Effector CD8-positive, alpha-beta T cell (primary cell): ENCODE data around the gene ADAMTS2.

Source experiments
- DNase-seq: peaks from one replicate; lab custom pipeline; 2025; lab: John Stamatoyannopoulos, UW

ADAMTS2 gene

DNA sequence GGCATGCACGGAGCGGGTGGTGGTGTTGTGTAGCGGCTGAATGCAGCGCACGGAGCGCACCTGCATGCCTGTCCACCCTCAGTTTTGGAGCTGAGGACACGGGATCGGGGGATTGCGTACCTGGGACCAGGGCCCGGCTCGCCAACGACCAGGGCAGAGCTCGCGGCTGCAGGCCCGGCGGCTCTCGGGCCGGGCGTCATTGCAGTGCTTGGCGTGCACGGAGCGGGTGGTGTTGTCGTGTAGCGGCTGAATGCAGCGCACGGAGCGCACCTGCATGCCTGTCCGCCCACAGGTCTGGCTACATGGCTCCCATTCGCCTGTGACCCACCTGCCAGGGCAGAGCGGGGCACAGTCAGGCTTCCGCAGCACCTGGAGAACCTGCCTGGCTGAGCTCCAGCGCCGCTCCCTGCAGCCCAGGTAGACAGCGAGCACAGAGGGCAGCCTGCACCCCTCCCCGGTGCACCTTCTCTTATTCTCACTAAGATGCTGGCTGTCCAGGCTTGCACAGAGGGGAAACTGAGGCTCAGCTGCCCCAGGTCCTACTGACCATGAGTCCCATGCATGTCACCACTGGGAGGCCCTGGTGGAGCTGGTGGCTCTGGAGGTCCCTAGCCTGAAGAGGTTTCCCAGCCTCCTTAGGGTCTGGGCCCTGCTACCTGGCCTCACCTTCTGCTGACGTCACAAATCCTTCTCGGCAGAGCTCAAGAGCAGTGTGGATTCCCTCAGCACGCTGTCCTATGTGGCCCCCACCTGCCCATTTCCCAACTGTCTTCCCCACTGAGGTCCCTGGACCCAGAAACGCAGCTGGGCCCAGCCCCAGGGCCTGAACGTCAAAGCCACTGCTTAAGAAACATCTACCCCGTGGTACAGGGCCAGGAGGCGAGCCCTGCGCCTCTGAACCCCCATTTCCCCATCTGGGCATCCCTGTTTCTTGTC, 220.1 kb downstream of the ADAMTS2 start:
- no peak for DNase-seq

DNA sequence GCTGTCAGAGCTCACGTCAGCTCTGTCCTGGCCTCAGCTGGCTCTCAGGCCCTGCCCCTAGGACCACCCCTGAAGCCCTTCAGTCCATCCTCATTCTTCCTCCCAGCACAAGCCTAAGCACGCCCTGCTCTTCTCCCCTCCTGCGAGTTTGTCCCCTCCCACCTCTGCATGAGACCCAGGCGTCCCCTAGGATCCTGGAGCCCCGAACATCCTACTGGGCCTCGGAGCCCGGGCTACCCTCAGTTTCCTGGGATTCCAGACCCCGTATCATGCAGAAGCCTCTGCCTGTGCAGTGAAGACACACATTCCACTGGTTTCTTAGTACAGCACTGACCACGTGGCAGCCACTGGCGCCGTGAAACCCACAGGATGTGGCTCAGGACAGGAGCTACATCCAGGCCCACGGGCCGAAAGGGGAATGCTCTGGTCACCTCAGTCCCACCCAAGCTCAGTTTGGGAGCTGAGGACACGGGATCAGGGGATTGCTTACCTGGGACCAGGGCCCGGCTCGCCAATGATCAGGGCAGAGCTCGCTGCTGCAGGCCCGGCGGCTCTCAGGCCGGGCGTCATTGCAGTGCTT, 220.9 kb downstream of the ADAMTS2 start:
- DNase-seq: no peak

GRCh38 chr5:179123491-179124272, 221.6 kb downstream of the ADAMTS2 start:
- DNase-seq: no peak

DNA sequence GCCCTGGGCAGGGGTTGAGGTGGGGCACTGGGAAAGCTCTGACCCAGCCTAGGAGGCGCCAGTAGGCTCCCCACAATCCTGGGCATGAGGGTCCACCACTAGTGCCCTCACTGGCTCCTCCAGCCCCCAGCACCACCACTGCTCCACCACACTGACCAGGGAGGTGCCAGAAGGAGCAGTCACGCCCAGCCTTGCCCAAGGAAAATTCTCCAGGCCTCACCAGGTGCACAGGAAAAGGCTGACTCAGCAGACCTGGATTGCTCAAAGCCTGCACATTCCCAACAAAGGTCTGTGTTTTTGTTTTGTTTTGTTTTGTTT, 222.2 kb downstream of the ADAMTS2 start:
- no peak for DNase-seq

DNA sequence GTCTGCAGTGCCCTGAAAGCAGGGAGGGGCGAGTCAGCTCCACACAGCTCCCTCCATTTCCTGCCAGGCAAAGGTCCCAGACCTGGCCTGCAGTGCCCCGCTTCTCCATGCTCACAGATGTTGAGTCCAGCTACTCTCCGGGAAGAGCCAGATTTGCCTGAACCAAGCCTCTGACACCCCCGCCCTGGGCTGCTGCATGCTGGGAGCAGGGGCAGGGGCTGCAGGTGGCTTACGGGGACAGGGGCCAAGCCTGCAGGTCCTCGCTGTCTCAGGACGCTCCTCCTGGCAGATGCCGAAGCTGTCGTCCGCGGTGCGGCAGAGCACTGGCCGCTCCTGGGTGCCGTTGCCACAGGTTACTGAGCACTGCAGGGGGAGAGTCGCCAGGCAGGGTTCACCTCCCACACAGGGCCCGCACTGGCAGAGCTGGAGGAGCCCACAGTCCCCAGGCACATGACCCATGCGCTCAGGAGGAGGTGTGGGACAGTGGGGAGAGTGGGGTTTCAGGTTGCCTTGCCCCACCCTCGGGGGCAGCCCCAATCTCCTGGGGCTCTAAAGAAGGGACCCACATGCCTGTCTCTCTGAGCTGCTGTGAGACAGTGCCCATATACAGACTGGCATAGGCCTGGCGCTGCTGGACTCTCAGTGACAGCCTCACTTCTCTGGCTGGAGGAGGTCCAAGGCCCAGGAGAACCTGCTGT, 222.7 kb downstream of the ADAMTS2 start:
- no peak for DNase-seq

DNA sequence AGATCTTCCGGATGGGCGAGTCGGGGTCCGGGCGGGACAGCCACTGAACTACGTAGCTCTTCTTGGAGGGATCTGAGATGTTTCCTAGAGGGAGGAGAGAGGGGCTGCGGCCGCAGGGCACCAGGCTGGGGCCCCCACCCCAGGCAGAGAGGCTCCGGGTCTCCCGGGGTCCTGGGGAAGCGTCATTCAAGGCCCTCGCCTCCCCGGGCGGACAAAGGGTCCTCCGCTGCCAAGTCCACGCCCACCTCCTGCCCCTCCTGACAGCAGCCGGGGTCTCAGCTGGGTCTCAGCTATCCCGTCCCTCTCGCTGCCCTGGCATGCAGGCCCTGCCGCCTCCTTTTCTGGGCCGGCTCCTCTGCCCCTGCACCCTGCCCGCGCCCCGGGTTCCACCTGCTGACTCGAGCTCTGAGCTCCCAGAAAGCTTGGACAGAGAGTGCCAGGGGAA, 223.6 kb downstream of the ADAMTS2 start:
- no peak for DNase-seq

GRCh38 chr5:179120951-179121666, 224.2 kb downstream of the ADAMTS2 start:
- no peak for DNase-seq

GRCh38 chr5:179120421-179120861, 224.8 kb downstream of the ADAMTS2 start:
- DNase-seq: no peak

GRCh38 chr5:179119415-179120170, 225.7 kb downstream of the ADAMTS2 start:
- no peak for DNase-seq

DNA sequence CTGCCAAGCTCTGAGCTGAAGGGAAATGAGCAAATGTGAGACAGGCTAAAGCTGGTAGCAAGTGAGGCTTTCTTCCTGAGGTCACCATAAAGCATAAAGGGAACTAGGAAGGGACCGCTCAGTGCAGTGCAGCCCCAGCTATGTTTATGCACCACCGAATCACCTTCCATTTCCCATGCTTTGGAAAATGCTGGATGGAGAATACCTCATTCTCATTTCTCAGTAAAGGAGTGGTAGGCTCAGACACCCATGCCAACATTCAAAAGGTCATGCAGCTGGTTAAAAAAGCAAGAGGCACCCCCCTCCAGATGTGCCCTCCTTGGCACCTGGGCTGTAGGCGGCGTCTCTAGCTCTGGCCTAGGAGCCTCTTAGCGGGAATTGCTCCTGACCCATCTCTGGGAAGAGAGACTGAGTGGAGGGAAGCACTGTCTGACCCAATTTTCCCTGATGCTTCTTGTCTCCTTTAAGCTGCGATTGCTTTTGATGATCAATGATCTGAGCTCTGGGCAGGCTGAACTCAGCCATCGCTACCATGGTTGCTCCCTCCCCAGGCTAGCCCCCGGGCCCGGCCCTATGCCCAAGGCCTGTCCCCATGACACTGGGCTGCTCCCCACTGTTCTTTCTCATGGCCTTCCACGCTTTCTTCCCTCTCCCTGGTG, 226.4 kb downstream of the ADAMTS2 start:
- DNase-seq: no peak

DNA sequence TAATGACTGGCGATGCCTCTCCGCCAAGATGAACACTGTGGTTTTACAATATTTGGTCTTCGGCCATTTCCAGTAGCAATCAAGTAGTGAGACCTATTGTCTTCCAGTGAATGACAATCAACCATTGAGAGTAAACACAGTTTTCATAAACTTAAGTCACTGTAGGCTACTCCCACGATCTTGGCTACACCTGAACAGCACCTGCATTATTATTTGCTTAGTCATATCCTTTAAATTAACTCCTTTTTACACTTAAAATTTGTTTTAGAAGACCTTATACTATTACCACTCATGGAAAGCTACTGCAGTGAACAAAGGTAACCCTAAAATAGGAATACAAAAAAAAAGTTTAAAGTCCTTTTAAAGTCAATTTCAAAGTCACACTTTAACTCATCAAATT, 226.9 kb downstream of the ADAMTS2 start:
- no peak for DNase-seq

GRCh38 chr5:179115845-179116524, 229.3 kb downstream of the ADAMTS2 start:
- no peak for DNase-seq

GRCh38 chr5:179115307-179115706, 230.0 kb downstream of the ADAMTS2 start:
- no peak for DNase-seq

GRCh38 chr5:179114756-179115155, 230.5 kb downstream of the ADAMTS2 start:
- no peak for DNase-seq

DNA sequence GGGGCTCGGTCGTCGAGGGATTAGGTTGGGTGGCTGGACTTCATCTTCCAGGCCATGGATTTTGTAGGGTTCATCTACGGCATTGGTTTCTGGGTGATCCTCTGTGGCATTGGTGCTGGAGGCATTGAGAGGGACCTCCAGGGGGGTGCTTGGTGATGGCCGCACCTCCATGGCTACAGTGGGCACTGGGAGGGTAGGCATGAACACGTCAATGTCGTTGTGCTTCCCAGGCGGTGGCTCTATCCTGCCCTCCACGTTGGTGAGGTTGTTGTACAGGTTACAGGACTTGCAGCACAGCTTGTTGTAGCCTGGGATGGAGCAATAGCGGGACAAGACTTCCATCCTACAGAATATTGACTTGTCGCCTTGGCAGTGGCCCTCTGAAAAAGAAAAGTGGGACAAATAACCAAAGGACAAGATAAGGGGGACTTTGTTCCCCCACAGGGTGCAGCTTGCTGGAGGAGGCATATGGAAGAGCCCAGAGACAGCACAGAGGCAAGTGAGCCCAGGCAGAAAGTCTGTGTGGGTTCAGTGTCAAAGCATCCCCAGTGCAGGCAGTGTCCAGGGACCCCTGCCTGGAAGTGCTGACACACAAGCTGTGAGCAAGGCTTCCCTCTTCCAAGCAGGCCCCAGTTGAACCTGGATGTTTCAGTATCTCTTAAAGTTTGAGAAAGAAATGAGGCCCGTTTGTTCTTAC, 231.2 kb downstream of the ADAMTS2 start:
- no peak for DNase-seq

DNA sequence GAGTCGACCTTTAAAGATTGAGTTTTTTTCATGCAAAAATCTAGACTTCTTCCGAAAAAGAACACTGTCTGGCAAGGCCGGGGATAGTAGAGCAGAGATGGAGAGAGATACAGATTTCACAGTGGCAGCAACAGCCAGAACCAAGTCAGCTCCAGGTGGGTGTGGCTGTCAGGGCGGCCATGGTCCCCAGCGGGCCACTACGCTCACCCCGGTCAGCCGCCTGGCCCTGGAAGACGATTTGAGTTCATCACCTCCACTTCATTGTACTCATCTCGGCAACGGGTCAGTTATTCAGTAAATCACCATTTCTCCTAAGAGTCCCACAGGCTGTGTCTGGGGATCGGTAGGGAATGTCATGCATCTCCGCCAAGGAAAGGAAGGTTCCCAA, 232.1 kb downstream of the ADAMTS2 start:
- DNase-seq: no peak

DNA sequence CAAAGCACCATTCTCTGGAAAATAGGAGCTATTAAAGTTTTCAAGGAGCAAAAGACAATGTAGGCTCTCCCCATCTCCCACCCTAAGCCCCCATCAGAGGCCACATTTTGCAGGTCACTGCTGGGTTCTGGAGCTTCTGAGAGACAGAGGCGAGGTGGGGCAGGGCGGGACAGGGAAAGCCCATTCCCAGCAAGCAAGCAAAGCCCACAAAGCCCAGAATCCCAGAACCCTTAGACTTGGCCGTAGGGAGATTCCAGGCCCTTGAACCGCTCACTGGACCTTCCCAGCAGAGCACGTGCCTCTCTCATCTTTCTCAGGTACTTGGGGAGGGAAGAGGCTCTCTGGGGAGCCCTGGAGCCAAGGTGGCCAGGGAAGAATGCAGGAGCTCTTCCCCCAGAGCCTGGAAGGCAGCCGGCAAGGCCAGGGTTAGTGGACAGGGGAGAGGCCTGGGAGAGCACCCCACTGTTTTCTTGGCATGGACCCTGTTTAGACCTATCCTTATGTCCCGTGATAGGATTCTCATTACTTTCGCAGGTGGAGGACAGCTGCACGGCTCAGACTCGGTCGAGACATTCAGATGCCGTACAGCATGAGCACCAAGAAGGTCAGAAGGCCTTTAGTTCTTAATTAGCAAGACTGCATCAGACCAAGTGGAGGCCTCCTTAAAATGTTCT, 232.7 kb downstream of the ADAMTS2 start:
- no peak for DNase-seq
